Measurements from ENCODE around the gene VWA3A.
A peak's percentile ranks its signal among the peaks of the same experiment; 100 is the strongest.
"Not testable (repeated sequence)": the region's sequence is repeated elsewhere in the genome, so short reads cannot be mapped to it uniquely, and the experiment has no call there.

VWA3A gene

GRCh38 chr16:22188267-22188594 lies 95.9 kb downstream of the VWA3A start:
- DNase-seq = no peak

- DNase-seq = peak; percentile 1
Observed at GRCh38 chr16:22188595-22189442, 96.5 kb downstream of the VWA3A start.

GRCh38 chr16:22189473-22190080 lies 97.2 kb downstream of the VWA3A start:
- DNase-seq = no peak

GRCh38 chr16:22190081-22190775 lies 97.9 kb downstream of the VWA3A start:
- DNase-seq = peak; percentile 95

GRCh38 chr16:22190776-22191531 lies 98.6 kb downstream of the VWA3A start:
- DNase-seq = peak; percentile 95

GRCh38 chr16:22191532-22192260 lies 99.4 kb downstream of the VWA3A start:
- no peak for DNase-seq

- peak; percentile 23 for DNase-seq
Observed at GRCh38 chr16:22192261-22193062, 100.1 kb downstream of the VWA3A start.

GRCh38 chr16:22193063-22193411 lies 100.7 kb downstream of the VWA3A start:
- DNase-seq = no peak

- no peak for DNase-seq
Observed at GRCh38 chr16:22194707-22195444, 102.5 kb downstream of the VWA3A start.

- DNase-seq = no peak
Observed at GRCh38 chr16:22195445-22195694, 103.0 kb downstream of the VWA3A start.

GRCh38 chr16:22195695-22196558 lies 103.6 kb downstream of the VWA3A start:
- peak; percentile 63 for DNase-seq

- DNase-seq = not testable (repeated sequence)
Observed at GRCh38 chr16:22196559-22197168, 104.3 kb downstream of the VWA3A start.

GRCh38 chr16:22198547-22199293 lies 106.4 kb downstream of the VWA3A start:
- DNase-seq = no peak

- DNase-seq = no peak
Observed at GRCh38 chr16:22202261-22202637, 109.9 kb downstream of the VWA3A start.

GRCh38 chr16:22203091-22203490 lies 110.8 kb downstream of the VWA3A start:
- no peak for DNase-seq

- DNase-seq = no peak
Observed at GRCh38 chr16:22204091-22204655, 111.8 kb downstream of the VWA3A start.

GRCh38 chr16:22205577-22206012 lies 113.3 kb downstream of the VWA3A start:
- no peak for DNase-seq

- peak; percentile 58 for DNase-seq
Observed at GRCh38 chr16:22206013-22206841, 113.9 kb downstream of the VWA3A start, which contains the start of gene EEF2K. EEF2K (plus strand) TSS chr16:22206278; CDS start chr16:22225730, 19,452 bp downstream.

Data from NCI-H1105 (cell line).